Measurements from ENCODE around the gene SMYD3. TPM values are rescaled to one million over a fixed set of nuclear protein-coding genes. Genes with fewer than 3 reads are reported as not detected.

SMYD3 gene
- total RNA-seq, 6 experiments from 2014 or later = 6.3 to 10.0 (median 6.6) TPM

GRCh38 chr1:245771511-245772281, 735.4 kb downstream of the SMYD3 start:
- Histone ChIP-seq H3K4me1 (no peaks in the 10 kb centered on the region), H3K9me3 (no peaks in the 10 kb centered on the region), H3K27me3 (no peaks in the 10 kb centered on the region), H3K27ac (no peak overlapping the region), H3K4me3 (no peak overlapping the region), H3K36me3 (no peaks in the 10 kb centered on the region)
- intact Hi-C loops (cut with DNase I) = no loop called here
- WGBS (ENCODE audit: insufficient coverage, low coverage, low lambda C conversion rate, missing lambda C conversion rate) = 79% methylated on average over 5 of the region's 5 CpGs
- DNase-seq (no peak), ATAC-seq (no peak)
- TF ChIP-seq CTCF (IDR thresholded peaks at IDR 0.05) (no peak), POLR2A (IDR thresholded peaks at IDR 0.05) (no peak)

- Histone ChIP-seq H3K4me1 (no peaks in the 10 kb centered on the region), H3K4me3 (no peak overlapping the region), H3K27ac (no peak overlapping the region), H3K9me3 (no peaks in the 10 kb centered on the region), H3K36me3 (no peaks in the 10 kb centered on the region), H3K27me3 (no peaks in the 10 kb centered on the region)
- no peak for TF ChIP-seq CTCF (IDR thresholded peaks at IDR 0.05)
- TF ChIP-seq POLR2A (IDR thresholded peaks at IDR 0.05) = no peak
- ATAC-seq = no peak
- no peak for DNase-seq
- 79% methylated on average over 2 of the region's 2 CpGs for WGBS (ENCODE audit: insufficient coverage, low coverage, low lambda C conversion rate, missing lambda C conversion rate)
- intact Hi-C loops (cut with DNase I) = no loop called here
These were observed 736.9 kb downstream of the SMYD3 start for GRCh38 chr1:245770156-245770555.

- TF ChIP-seq CTCF (IDR thresholded peaks at IDR 0.05) (no peak), POLR2A (IDR thresholded peaks at IDR 0.05) (no peak)
- intact Hi-C loops (cut with DNase I) = no loop called here
- Histone ChIP-seq H3K27me3 (no peaks in the 10 kb centered on the region), H3K36me3 (no peaks in the 10 kb centered on the region), H3K4me3 (no peak overlapping the region), H3K9me3 (no peaks in the 10 kb centered on the region), H3K4me1 (no peaks in the 10 kb centered on the region), H3K27ac (no peak overlapping the region)
- ATAC-seq (no peak), DNase-seq (no peak)
- 76% methylated on average over 4 of the region's 4 CpGs for WGBS (ENCODE audit: insufficient coverage, low coverage, low lambda C conversion rate, missing lambda C conversion rate)
These were observed 738.5 kb downstream of the SMYD3 start for GRCh38 chr1:245768596-245768995.

- Histone ChIP-seq H3K27me3 (no peaks in the 10 kb centered on the region), H3K9me3 (no peaks in the 10 kb centered on the region), H3K4me3 (no peak overlapping the region), H3K4me1 (no peaks in the 10 kb centered on the region), H3K27ac (no peak overlapping the region), H3K36me3 (no peaks in the 10 kb centered on the region)
- 93% methylated on average over 8 of the region's 10 CpGs for WGBS (ENCODE audit: insufficient coverage, low coverage, low lambda C conversion rate, missing lambda C conversion rate)
- ATAC-seq = no peak
- DNase-seq = no peak
- no peak for TF ChIP-seq POLR2A (IDR thresholded peaks at IDR 0.05)
- no peak for TF ChIP-seq CTCF (IDR thresholded peaks at IDR 0.05)
- intact Hi-C loops (cut with DNase I) = no loop called here
These were observed 741.7 kb downstream of the SMYD3 start for GRCh38 chr1:245765230-245766000.
